ENCODE results near the gene PIP5K1B. TPM values are rescaled to one million over a fixed set of nuclear protein-coding genes. Genes with fewer than 3 reads are reported as not detected.

PIP5K1B gene
- total and polyA plus RNA-seq, 2 of the 13 experiments (the other 11 are each of a cell fraction or from before 2014, with no cell fraction given): 15.8 to 17.5 TPM

DNA sequence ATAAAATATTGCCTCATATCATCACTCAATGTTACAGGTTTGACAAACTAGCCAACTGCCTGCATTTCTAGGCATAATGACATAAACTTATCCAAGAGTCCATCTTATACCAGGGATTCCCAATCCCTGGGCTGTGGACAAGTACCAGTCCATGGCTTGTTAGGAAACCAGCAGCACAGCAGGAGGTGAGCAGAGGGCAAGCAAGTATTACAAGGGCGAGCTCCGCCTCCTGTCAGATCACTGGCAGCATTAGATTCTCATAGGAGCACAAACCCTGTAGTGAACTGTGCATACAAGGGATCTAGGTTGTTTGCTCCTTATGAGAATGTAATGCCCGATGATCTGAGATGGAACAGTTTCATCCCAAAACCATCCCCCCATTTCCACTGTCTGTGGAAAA is 164.0 kb downstream of the PIP5K1B start:
- Histone ChIP-seq H4K20me1 (ENCODE audit: insufficient read depth, low read length) (no peaks in the 10 kb centered on the region), H3K36me3 (replicated peaks in 1 of 2; ENCODE audit: control insufficient read depth in 1 of 2, insufficient read depth in 2 of 2, low read length in 2 of 2) (peaks cover 2 to 17% of the 10 kb centered on the region in 2 experiments; a peak in 4 of 5 replicates), H3K4me2 (ENCODE audit: low read depth, low read length) (no peak overlapping the region), H3K27ac (ENCODE audit: extremely low read length, insufficient read depth, low read length) (no peak overlapping the region), H3K9ac (ENCODE audit: insufficient read depth, low read depth, low read length) (no peak overlapping the region), H3K4me3 (replicated peaks in 1 of 3; ENCODE audit: insufficient read depth in 1 of 3, low read depth in 2 of 3, low read length in 3 of 3) (no peak overlapping the region), H3K79me2 (ENCODE audit: insufficient read depth, low read length) (no peaks in the 10 kb centered on the region), H3K27me3 (ENCODE audit: control insufficient read depth in 1 of 2, insufficient read depth in 2 of 2, low read length in 2 of 2) (no peaks in the 10 kb centered on the region), H3K9me3 (ENCODE audit: low read length) (no peaks in the 10 kb centered on the region), H3K4me1 (ENCODE audit: insufficient read depth, low read length) (peaks cover 11% of the 10 kb centered on the region; the same call in 1 of the 2 replicates), H2AFZ (ENCODE audit: low read length) (no peak overlapping the region)
- BruUV-seq (replicated peaks): no TSS peak
- no peak for TF ChIP-seq ZSCAN20 (CRISPR knock-in tag; IDR thresholded peaks at IDR 0.05; ENCODE audit: borderline replicate concordance)
- no peak for TF ChIP-seq REXO4 (CRISPR knock-in tag; IDR thresholded peaks at IDR 0.05; ENCODE audit: borderline replicate concordance)
- TF ChIP-seq ZNF747 (CRISPR knock-in tag; IDR thresholded peaks at IDR 0.05; ENCODE audit: borderline replicate concordance): no peak
- CTCF ChIA-PET (ENCODE audit: low intra/inter-chr PET ratio, low total read pairs): no interaction called here
- in situ Hi-C loops (cut with HindIII; ENCODE audit: extremely low pct_ligation_motif_present, low pct_unique_long_range_greater_than_20kb) (no loop called here), intact Hi-C loops (cut with micrococcal nuclease; ENCODE audit: unreplicated experiment) (no loop called here)
- ATAC-seq (no peak), DNase-seq (ENCODE audit: low spot score) (no peak), FAIRE-seq (no peak)
- POLR2A ChIA-PET: no interaction called here
- WGBS (ENCODE audit: low lambda C conversion rate): 97% methylated on average over 3 of the region's 3 CpGs

DNA sequence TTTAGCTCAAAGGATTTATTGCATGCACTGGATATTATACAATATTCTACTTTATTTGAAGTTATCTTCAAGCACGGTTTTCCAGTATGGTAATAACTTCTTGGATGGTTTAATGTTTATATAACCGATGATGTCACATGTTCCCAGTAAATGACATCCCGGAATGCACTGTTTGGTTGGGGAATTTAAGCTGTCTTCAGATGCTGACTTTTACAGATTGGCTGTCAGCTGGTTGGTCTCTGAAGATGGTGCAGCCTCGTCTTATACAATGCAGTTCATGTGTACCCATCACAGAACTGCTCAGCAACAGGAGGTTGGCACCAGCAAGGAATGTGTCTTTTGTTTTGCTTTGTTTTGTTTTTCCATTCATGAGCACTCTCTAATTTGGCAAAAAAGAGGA is 165.0 kb downstream of the PIP5K1B start:
- FAIRE-seq: no peak
- in situ Hi-C loops (cut with HindIII; ENCODE audit: extremely low pct_ligation_motif_present, low pct_unique_long_range_greater_than_20kb): no loop called here

More for the DNA sequence above, 165.0 kb downstream of the PIP5K1B start:
- Histone ChIP-seq H3K27me3 (ENCODE audit: control insufficient read depth in 1 of 2, insufficient read depth in 2 of 2, low read length in 2 of 2) (no peaks in the 10 kb centered on the region), H4K20me1 (ENCODE audit: insufficient read depth, low read length) (no peaks in the 10 kb centered on the region), H3K9me3 (ENCODE audit: low read length) (no peaks in the 10 kb centered on the region), H3K4me1 (ENCODE audit: insufficient read depth, low read length) (peaks cover 11% of the 10 kb centered on the region; the same call in 1 of the 2 replicates), H3K27ac (ENCODE audit: extremely low read length, insufficient read depth, low read length) (no peak overlapping the region), H3K79me2 (ENCODE audit: insufficient read depth, low read length) (no peaks in the 10 kb centered on the region), H2AFZ (ENCODE audit: low read length) (no peak overlapping the region), H3K4me2 (ENCODE audit: low read depth, low read length) (no peak overlapping the region), H3K9ac (ENCODE audit: insufficient read depth, low read depth, low read length) (no peak overlapping the region), H3K4me3 (replicated peaks in 1 of 3; ENCODE audit: insufficient read depth in 1 of 3, low read depth in 2 of 3, low read length in 3 of 3) (no peak overlapping the region), H3K36me3 (replicated peaks in 1 of 2; ENCODE audit: control insufficient read depth in 1 of 2, insufficient read depth in 2 of 2, low read length in 2 of 2) (peaks cover 2 to 14% of the 10 kb centered on the region in 2 experiments; a peak in 4 of 5 replicates)
- ChIA-PET CTCF (ENCODE audit: low intra/inter-chr PET ratio, low total read pairs) (no interaction called here), POLR2A (no interaction called here)
- no peak for TF ChIP-seq MXD4 (CRISPR knock-in tag; IDR thresholded peaks at IDR 0.05)
- TF ChIP-seq RAD21 (CRISPR knock-in tag; IDR thresholded peaks at IDR 0.05): no peak
- TF ChIP-seq ZNF235 (CRISPR knock-in tag; IDR thresholded peaks at IDR 0.05; ENCODE audit: borderline replicate concordance): no peak
- 0 out of 2 replicates have a peak, but pooled peaks have one; percentile 13 for TF ChIP-seq ATF7 (IDR thresholded peaks at IDR 0.05)
- TF ChIP-seq ATF7 (CRISPR knock-in tag; IDR thresholded peaks at IDR 0.05): no peak
- 0 out of 2 replicates have a peak, but pooled peaks have one; percentile 27 for TF ChIP-seq CREB1 (IDR thresholded peaks at IDR 0.05)
- no peak for TF ChIP-seq CREB1 (CRISPR knock-in tag; IDR thresholded peaks at IDR 0.05)
- TF ChIP-seq, protein P1, sequence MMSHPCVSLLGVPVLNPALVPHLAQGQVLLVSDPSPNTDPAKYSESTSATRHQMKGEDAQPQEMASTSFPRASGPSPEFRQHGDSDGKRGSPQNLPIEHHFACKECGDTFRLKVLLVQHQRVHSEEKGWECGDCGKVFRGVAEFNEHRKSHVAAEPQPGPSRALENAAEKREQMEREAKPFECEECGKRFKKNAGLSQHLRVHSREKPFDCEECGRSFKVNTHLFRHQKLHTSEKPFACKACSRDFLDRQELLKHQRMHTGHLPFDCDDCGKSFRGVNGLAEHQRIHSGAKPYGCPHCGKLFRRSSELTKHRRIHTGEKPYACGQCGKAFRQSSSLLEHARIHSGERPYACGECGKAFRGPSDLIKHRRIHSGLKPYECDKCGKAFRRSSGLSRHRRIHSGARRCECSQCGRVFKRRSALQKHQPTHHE (CRISPR knock-in tag; IDR thresholded peaks at IDR 0.05; ENCODE audit: borderline replicate concordance): no peak
- TF ChIP-seq, protein P2, sequence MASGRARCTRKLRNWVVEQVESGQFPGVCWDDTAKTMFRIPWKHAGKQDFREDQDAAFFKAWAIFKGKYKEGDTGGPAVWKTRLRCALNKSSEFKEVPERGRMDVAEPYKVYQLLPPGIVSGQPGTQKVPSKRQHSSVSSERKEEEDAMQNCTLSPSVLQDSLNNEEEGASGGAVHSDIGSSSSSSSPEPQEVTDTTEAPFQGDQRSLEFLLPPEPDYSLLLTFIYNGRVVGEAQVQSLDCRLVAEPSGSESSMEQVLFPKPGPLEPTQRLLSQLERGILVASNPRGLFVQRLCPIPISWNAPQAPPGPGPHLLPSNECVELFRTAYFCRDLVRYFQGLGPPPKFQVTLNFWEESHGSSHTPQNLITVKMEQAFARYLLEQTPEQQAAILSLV (CRISPR knock-in tag; IDR thresholded peaks at IDR 0.05; ENCODE audit: borderline replicate concordance): no peak
- TF ChIP-seq ZNF660 (CRISPR knock-in tag; IDR thresholded peaks at IDR 0.05; ENCODE audit: borderline replicate concordance, low read depth): no peak
- no peak for TF ChIP-seq CBFB (CRISPR knock-in tag; IDR thresholded peaks at IDR 0.05)
- TF ChIP-seq, protein P3, sequence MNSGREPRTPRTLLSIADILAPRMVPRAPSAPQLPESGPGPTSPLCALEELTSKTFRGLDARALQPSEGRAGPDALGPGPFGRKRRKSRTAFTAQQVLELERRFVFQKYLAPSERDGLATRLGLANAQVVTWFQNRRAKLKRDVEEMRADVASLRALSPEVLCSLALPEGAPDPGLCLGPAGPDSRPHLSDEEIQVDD (CRISPR knock-in tag; IDR thresholded peaks at IDR 0.05; ENCODE audit: borderline replicate concordance): no peak
- TF ChIP-seq SMC3 (IDR thresholded peaks at IDR 0.05; ENCODE audit: low read length): no peak
- TF ChIP-seq ZNF317 (CRISPR knock-in tag; IDR thresholded peaks at IDR 0.05): no peak
- WGBS (ENCODE audit: low lambda C conversion rate): 97% methylated on average over 4 of the region's 4 CpGs
- intact Hi-C loops (cut with micrococcal nuclease; ENCODE audit: unreplicated experiment): no loop called here
- ATAC-seq (no peak), DNase-seq (ENCODE audit: low spot score) (no peak)
- BruUV-seq (replicated peaks): no TSS peak
